OCI-LY7 (cell line): Measurements from ENCODE around the gene OPRL1. TPM values are rescaled to one million over a fixed set of nuclear protein-coding genes. Genes with fewer than 3 reads are reported as not detected.

Experiments used
- BruUV-seq: library from RNA; stranded (reverse); fragments of 400-500 nt; replicated peaks from 2 replicates; lab custom pipeline; 2021; lab: Mats Ljungman, UMichigan
- CTCF ChIA-PET: fragments of 300-600 bp; sonication (Branson Sonifier 250); formaldehyde crosslinking; loops from one replicate; lab custom pipeline; 2022; ENCODE audit warnings: antibody characterized with exemption; ENCODE audit not compliant: unreplicated experiment; lab: Charles Lee
- POLR2A ChIA-PET: fragments of 300-600 bp; sonication (Branson Sonifier 250); formaldehyde crosslinking; loops from one replicate; lab custom pipeline; 2022; ENCODE audit warnings: antibody characterized with exemption; lab: Charles Lee
- DNase-seq: peaks from one replicate; pipeline ENCODE4 v3.0.0-alpha.2; 2015; ENCODE audit warnings: low spot score
- H2AFZ ChIP-seq: fragments of 200-600 bp; sonication (generic), shearing (Covaris generic); 2 replicates; pipeline ENCODE4 v1.6.1; 2014; ENCODE audit warnings: mild to moderate bottlenecking, antibody characterized with exemption, low read length, moderate library complexity
- H3K27ac ChIP-seq: fragments of 200-600 bp; sonication (generic); 2 replicates; pipeline ENCODE4 v1.5.1; 2014; ENCODE audit warnings: mixed run types, low read depth, mild to moderate bottlenecking, moderate library complexity, low read length, inconsistent platforms; ENCODE audit not compliant: poor library complexity, severe bottlenecking
- H3K36me3 ChIP-seq: fragments of 200-600 bp; sonication (generic); 2 replicates; pipeline ENCODE4 v1.6.1; 2014; ENCODE audit warnings: mild to moderate bottlenecking, antibody characterized with exemption, low read length, moderate library complexity, mixed read lengths; ENCODE audit not compliant: insufficient read depth
- H3K4me1 ChIP-seq: fragments of 200-600 bp; sonication (generic); 2 replicates; pipeline ENCODE4 v1.5.1; 2014; ENCODE audit warnings: mild to moderate bottlenecking, low read length; ENCODE audit not compliant: insufficient read depth, poor library complexity, severe bottlenecking
- H3K4me2 ChIP-seq: fragments of 200-600 bp; sonication (generic); 2 replicates; pipeline ENCODE4 v1.6.1; 2014; ENCODE audit warnings: mild to moderate bottlenecking, low read length
- H3K4me3 ChIP-seq: fragments of 200-600 bp; sonication (generic); 2 replicates; pipeline ENCODE4 v1.5.1; 2014; ENCODE audit warnings: mild to moderate bottlenecking, low read depth, low read length; ENCODE audit not compliant: poor library complexity, severe bottlenecking
- H3K79me2 ChIP-seq: fragments of 200-600 bp; sonication (generic); 2 replicates; pipeline ENCODE4 v1.6.1; 2016; ENCODE audit warnings: low read depth, mild to moderate bottlenecking, low read length, moderate library complexity, mixed read lengths; ENCODE audit not compliant: insufficient read depth
- H3K9me2 ChIP-seq: fragments of 200-600 bp; sonication (generic); 2 replicates; pipeline ENCODE4 v1.6.1; 2016; ENCODE audit warnings: mild to moderate bottlenecking, low read length, mixed read lengths; ENCODE audit not compliant: insufficient read depth
- H3K9me3 ChIP-seq: fragments of 200-600 bp; sonication (generic); 2 replicates; pipeline ENCODE4 v1.6.1; 2014; ENCODE audit warnings: mild to moderate bottlenecking, mixed run types, low read length, mixed read lengths
- H4K20me1 ChIP-seq: fragments of 200-600 bp; sonication (generic); 2 replicates; pipeline ENCODE4 v1.6.1; 2014; ENCODE audit warnings: mild to moderate bottlenecking, antibody characterized with exemption, low read length, moderate library complexity, mixed read lengths; ENCODE audit not compliant: insufficient read depth
- EZH2phosphoT487 ChIP-seq: fragments of 200-600 bp; sonication (generic); IDR thresholded peaks from 2 replicates; pipeline ENCODE4 v1.6.1; 2018; ENCODE audit warnings: low read depth, borderline replicate concordance, mild to moderate bottlenecking, mixed run types, antibody characterized with exemption, low read length, moderate library complexity, mixed read lengths
- intact Hi-C: fragments of 100-400 bp; cut with micrococcal nuclease; formaldehyde crosslinking; loops from one replicate; pipeline ENCODE4 v1.10.0; 2022; ENCODE audit not compliant: unreplicated experiment
- total RNA-seq, 2 experiments: library from RNA; depleted of rRNA in 1 of 2; stranded (reverse); fragments of >200 nt in 1 of 2; shearing (Covaris generic) in 1 of 2; gene quantifications; 2 replicates each; pipeline ENCODE4 v1.2.3, GENCODE V29; 2014 to 2022
- TF ChIP-seq, protein P1 (sequence below): fragments of 200-600 bp; sonication (generic); conservative IDR thresholded peaks from 2 replicates; pipeline ENCODE4 v1.5.1; 2014; ENCODE audit warnings: mild to moderate bottlenecking, antibody characterized with exemption, low read length, moderate library complexity, mixed read lengths

Gene OPRL1
- total RNA-seq, 2 experiments from 2014 or later, result 6.4 to 7.6 TPM

DNA sequence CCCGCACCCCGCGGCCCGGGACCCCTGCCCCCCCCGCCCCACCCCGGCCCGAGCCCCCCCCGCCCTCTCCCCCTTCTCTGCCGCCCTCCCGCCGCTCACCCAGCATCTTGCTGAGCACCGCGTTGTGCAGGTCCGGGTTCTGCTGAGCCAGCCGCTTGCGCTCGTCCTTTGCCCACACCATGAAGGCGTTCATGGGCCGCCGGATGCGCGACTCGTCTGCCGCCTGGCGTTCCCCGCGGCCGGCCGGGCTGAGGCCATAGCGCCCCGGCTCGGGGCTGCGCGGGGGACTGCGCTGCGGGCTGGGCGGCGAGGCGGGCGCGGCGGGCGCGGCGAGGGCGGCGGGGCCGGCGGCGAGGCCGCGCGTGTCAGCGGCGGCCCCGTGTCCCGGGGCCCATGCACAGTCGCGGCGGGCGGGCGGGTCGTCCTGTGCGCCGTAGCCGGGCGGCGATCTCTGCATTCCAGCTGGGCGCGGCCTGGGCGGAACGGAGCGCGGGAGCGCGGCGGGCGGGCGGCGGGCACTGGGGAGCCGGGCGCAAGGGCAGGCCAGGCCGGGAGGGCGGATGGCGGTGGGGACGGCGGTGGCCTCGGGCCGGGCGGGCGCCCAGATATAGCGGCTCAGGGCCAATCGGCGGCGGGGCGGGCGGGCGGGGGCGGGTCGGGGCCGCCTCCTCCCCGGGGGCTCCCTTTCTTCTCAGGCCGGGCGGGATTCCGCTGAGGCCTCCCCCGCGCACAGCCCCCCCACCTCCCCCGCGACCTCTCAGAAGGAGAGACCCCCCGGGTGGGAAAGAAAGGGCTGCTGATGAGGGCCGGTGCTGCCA, 30.6 kb upstream of the OPRL1 start, which contains the start of gene SOX18:
SOX18 (minus strand) TSS at position 580 of the 818 bp plus-strand sequence; CDS start at position 457, 123 bp downstream.
- TF ChIP-seq EZH2phosphoT487, result no peak
- TF ChIP-seq, protein P1, sequence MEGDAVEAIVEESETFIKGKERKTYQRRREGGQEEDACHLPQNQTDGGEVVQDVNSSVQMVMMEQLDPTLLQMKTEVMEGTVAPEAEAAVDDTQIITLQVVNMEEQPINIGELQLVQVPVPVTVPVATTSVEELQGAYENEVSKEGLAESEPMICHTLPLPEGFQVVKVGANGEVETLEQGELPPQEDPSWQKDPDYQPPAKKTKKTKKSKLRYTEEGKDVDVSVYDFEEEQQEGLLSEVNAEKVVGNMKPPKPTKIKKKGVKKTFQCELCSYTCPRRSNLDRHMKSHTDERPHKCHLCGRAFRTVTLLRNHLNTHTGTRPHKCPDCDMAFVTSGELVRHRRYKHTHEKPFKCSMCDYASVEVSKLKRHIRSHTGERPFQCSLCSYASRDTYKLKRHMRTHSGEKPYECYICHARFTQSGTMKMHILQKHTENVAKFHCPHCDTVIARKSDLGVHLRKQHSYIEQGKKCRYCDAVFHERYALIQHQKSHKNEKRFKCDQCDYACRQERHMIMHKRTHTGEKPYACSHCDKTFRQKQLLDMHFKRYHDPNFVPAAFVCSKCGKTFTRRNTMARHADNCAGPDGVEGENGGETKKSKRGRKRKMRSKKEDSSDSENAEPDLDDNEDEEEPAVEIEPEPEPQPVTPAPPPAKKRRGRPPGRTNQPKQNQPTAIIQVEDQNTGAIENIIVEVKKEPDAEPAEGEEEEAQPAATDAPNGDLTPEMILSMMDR, result no peak
- Histone ChIP-seq H3K36me3 (no peaks in the 10 kb centered on the region), H4K20me1 (no peaks in the 10 kb centered on the region), H3K4me3 (no peak within 1 kb of the TSS), H3K9me2 (no peaks in the 10 kb centered on the region), H3K9me3 (no peaks in the 10 kb centered on the region), H3K79me2 (no peaks in the 10 kb centered on the region), H3K4me2 (no peak within 1 kb of the TSS), H2AFZ (no peak within 1 kb of the TSS), H3K4me1 (no peaks in the 10 kb centered on the region), H3K27ac (no peak within 1 kb of the TSS)
- intact Hi-C loops, result no loop called here
- CTCF ChIA-PET, result no interaction called here
- DNase-seq, result no peak
- no TSS peak for BruUV-seq
- POLR2A ChIA-PET, result no interaction called here

DNA sequence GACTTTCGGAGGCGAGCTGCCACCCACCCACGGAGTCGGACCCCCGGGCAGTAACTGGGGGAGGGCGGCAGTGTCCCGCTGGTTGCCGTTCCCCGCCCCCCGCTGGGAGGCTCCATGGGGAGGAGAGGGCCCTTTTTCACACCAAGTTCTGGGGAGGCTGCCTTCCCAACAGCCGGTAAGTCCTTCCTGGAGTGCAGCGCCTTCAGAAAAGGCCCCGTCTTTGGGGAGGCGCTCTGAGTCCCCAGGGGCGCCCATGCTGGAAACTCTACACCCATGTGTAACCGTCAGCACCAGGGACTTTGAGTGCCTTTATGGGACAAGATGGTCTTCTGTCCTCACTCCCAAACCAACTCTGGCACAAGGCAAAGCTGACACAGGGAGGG, 30.0 kb upstream of the OPRL1 start:
- H3K27ac ChIP-seq, result no peak overlapping the region
- TF ChIP-seq EZH2phosphoT487, result 0 out of 2 replicates have a peak, but pooled peaks have one; percentile 84
- TF ChIP-seq, protein P1, result no peak
- H4K20me1 ChIP-seq, result no peaks in the 10 kb centered on the region
- no peaks in the 10 kb centered on the region for H3K36me3 ChIP-seq
- no peaks in the 10 kb centered on the region for H3K9me3 ChIP-seq
- H3K4me3 ChIP-seq, result no peak overlapping the region
- H3K79me2 ChIP-seq, result no peaks in the 10 kb centered on the region
- no peak overlapping the region for H3K4me2 ChIP-seq
- DNase-seq, result no peak
- CTCF ChIA-PET, result no interaction called here
- H3K9me2 ChIP-seq, result no peaks in the 10 kb centered on the region
- H3K4me1 ChIP-seq, result no peaks in the 10 kb centered on the region
- POLR2A ChIA-PET, result no interaction called here
- H2AFZ ChIP-seq, result no peak overlapping the region
- intact Hi-C loops, result no loop called here
- no TSS peak for BruUV-seq

DNA sequence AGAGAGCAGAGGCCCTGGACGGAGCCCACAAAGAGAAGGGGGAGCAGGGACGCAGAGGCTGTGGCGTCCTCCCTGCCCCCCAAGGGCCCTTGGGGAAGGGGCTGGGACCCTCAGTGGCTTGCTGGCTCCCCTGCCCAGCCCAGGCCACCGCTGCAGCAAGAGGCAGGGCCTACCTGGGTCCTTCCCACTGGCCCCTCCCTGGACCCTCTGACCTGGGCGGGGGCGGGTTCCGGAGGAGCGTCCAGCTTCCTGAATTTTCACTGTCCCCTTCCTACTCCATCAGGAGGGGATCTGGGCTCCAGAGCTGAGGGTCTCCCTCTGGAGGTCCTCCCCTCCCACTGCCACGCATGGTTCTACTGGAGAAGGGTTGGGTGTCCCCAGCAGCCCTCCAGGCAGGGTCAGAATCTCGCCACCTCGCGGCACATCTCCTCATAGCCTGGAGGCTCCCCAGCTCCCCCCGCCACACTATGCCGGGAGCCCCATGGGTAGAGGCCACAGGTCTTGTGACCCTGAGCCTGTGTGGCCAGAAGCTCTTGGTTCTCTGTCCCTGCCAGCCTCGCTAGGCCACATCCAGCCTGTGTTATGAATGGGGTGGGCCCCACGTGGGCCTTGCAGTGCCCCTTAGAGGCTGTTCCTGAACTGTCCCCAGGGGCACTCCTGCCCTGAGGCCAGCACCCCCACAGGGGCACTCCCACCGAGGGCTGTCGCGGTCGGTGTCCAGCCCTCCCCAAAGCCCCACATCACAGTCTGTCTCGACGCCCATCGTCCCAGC, 29.4 kb upstream of the OPRL1 start:
- Histone ChIP-seq H4K20me1 (no peaks in the 10 kb centered on the region), H2AFZ (no peak overlapping the region), H3K79me2 (no peaks in the 10 kb centered on the region), H3K4me2 (no peak overlapping the region), H3K9me3 (no peaks in the 10 kb centered on the region), H3K27ac (no peak overlapping the region), H3K4me1 (no peaks in the 10 kb centered on the region), H3K36me3 (no peaks in the 10 kb centered on the region), H3K9me2 (no peaks in the 10 kb centered on the region), H3K4me3 (no peak overlapping the region)
- no peak for TF ChIP-seq EZH2phosphoT487
- TF ChIP-seq, protein P1, result no peak
- no peak for DNase-seq
- CTCF ChIA-PET, result no interaction called here
- BruUV-seq, result no TSS peak
- POLR2A ChIA-PET, result no interaction called here
- intact Hi-C loops, result no loop called here
